HG03108 (cell line): Measurements from ENCODE around the gene UCN2.

Source experiments
- ATAC-seq: cut with Tn5 transposase; IDR thresholded peaks from one replicate; pipeline ENCODE4 v1.9.1; 2021; ENCODE audit warnings: moderate library complexity; ENCODE audit not compliant: unreplicated experiment

UCN2 gene

GRCh38 chr3:48591886-48592518 lies 28.4 kb upstream of the UCN2 start:
- ATAC-seq = no peak

- no peak for ATAC-seq
These were observed 27.9 kb upstream of the UCN2 start for GRCh38 chr3:48591436-48591835.

GRCh38 chr3:48588230-48588629 lies 24.6 kb upstream of the UCN2 start:
- ATAC-seq = no peak

GRCh38 chr3:48587686-48588085 lies 24.1 kb upstream of the UCN2 start:
- ATAC-seq = no peak

- ATAC-seq = no peak
These were observed 21.8 kb upstream of the UCN2 start for GRCh38 chr3:48585411-48585810.

- ATAC-seq = no peak
These were observed 21.3 kb upstream of the UCN2 start for GRCh38 chr3:48584836-48585235.

GRCh38 chr3:48581621-48582481 lies 18.3 kb upstream of the UCN2 start:
- no peak for ATAC-seq

- ATAC-seq = no peak
These were observed 13.1 kb upstream of the UCN2 start for GRCh38 chr3:48576647-48577046.

GRCh38 chr3:48575366-48575765 lies 11.8 kb upstream of the UCN2 start:
- no peak for ATAC-seq

- no peak for ATAC-seq
These were observed 10.5 kb upstream of the UCN2 start for GRCh38 chr3:48573973-48574585.

GRCh38 chr3:48572517-48572916 lies 8.9 kb upstream of the UCN2 start:
- ATAC-seq = no peak

GRCh38 chr3:48571938-48572337 lies 8.4 kb upstream of the UCN2 start:
- ATAC-seq = no peak

- ATAC-seq = no peak
These were observed 6.3 kb upstream of the UCN2 start for GRCh38 chr3:48569808-48570450.

- no peak for ATAC-seq
These were observed 5.8 kb upstream of the UCN2 start for GRCh38 chr3:48569400-48569799.

- no peak for ATAC-seq
These were observed 4.9 kb upstream of the UCN2 start for GRCh38 chr3:48568476-48568875.

- no peak for ATAC-seq
These were observed 3.9 kb upstream of the UCN2 start for GRCh38 chr3:48567500-48567899.

GRCh38 chr3:48567090-48567489 lies 3.5 kb upstream of the UCN2 start:
- ATAC-seq = no peak

- no peak for ATAC-seq
These were observed 2.8 kb upstream of the UCN2 start for GRCh38 chr3:48566401-48566760.

GRCh38 chr3:48565591-48566400 lies 2.2 kb upstream of the UCN2 start:
- ATAC-seq = no peak

GRCh38 chr3:48565186-48565585 lies 1.6 kb upstream of the UCN2 start:
- no peak for ATAC-seq

- ATAC-seq = no peak
These were observed 1.1 kb upstream of the UCN2 start for GRCh38 chr3:48564667-48565066.
